ENCODE data around the gene ICAM5. TPM values are rescaled to one million over a fixed set of nuclear protein-coding genes. Genes with fewer than 3 reads are reported as not detected.

The ICAM5 gene
- total RNA-seq, 1 donor from 2014 or later = 0.10 TPM

DNA sequence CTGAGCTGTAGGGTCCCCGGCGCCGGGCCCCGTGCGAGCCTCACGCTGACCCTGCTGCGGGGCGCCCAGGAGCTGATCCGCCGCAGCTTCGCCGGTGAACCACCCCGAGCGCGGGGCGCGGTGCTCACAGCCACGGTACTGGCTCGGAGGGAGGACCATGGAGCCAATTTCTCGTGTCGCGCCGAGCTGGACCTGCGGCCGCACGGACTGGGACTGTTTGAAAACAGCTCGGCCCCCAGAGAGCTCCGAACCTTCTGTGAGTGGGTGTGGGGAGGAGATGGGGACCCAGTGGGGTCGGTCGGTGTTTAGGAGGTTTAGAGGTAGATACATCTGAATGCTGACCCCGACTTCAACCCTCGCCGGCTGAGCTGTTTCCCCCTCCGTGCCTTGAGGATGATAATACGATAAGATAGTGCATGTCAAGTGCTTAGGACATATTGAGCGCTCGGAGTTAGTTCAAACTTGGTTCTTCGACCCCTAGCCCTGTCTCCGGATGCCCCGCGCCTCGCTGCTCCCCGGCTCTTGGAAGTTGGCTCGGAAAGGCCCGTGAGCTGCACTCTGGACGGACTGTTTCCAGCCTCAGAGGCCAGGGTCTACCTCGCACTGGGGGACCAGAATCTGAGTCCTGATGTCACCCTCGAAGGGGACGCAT, 1.9 kb downstream of the ICAM5 start:
- no peak for DNase-seq

DNA sequence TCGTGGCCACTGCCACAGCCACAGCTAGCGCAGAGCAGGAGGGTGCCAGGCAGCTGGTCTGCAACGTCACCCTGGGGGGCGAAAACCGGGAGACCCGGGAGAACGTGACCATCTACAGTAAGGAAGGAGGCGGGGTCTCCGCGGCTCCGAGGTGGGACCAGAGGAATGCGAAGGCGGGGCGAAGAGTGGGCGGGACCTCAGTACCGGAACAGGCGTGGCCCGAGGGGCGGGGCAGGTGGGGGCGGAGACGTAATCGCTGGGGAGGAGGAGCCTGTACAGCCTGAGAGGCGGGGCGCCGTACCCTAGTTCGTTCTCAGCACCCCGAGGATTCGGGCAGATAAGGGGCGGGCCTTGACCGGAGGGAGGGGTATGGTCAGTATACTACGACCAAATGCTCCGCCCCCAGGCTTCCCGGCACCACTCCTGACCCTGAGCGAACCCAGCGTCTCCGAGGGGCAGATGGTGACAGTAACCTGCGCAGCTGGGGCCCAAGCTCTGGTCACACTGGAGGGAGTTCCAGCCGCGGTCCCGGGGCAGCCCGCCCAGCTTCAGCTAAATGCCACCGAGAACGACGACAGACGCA, 2.5 kb downstream of the ICAM5 start:
- DNase-seq = no peak

- no peak for DNase-seq
Observed at GRCh38 chr19:10292789-10293636, 3.3 kb downstream of the ICAM5 start.

DNA sequence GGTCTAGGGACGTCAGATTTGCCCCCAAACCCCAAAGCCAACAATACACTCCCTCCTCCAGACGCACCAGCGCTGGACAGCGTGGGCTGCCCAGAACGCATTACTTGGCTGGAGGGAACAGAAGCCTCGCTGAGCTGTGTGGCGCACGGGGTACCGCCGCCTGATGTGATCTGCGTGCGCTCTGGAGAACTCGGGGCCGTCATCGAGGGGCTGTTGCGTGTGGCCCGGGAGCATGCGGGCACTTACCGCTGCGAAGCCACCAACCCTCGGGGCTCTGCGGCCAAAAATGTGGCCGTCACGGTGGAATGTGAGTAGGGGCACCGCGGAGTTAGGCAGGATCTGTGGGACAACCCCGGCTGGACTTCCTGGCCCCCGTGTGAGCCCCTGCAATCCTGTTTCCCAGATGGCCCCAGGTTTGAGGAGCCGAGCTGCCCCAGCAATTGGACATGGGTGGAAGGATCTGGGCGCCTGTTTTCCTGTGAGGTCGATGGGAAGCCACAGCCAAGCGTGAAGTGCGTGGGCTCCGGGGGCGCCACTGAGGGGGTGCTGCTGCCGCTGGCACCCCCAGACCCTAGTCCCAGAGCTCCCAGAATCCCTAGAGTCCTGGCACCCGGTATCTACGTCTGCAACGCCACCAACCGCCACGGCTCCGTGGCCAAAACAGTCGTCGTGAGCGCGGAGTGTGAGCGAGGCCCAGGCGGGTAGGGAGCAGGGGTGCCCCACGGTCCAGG, 4.0 kb downstream of the ICAM5 start:
- no peak for DNase-seq

GRCh38 chr19:10294368-10294697, 4.6 kb downstream of the ICAM5 start:
- no peak for DNase-seq

GRCh38 chr19:10295305-10295846, 5.6 kb downstream of the ICAM5 start:
- DNase-seq = no peak

- DNase-seq = no peak
Observed at GRCh38 chr19:10295847-10296591, 6.3 kb downstream of the ICAM5 start.

- DNase-seq = no peak
Observed at GRCh38 chr19:10299545-10300458, 10.1 kb downstream of the ICAM5 start.

DNA sequence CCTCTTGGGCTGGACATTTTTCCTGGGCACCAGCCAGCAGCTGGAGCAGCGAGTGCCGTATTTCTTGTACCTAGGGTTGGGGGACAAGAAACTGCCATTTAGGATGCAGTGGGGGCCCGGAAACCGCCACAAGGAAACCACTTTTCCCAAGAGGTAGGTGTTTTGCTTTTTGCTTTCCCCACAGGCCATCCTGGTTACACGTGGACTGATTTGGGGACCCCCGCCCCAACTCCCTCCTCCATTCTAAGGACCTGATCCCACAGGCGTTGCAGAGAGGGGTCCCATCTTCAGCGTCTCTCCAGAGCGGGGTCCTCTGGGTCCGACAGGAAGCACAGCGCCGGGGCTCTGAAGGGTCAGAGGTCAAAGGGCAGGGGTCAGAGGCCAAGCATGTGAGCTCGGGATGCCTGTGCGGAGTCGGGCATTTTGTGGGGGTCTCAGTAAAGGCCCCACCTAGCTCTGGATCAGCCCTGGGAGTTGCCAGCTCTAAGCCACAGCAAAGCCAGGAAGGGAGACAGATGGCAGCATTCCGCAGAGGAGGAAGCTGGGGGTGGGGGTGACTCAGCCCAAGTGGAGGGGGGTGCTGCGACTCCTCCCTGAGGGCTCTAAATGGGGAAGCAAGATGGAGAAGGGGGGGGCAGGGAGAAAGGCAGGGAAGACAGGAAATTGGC, 15.5 kb downstream of the ICAM5 start:
- no peak for DNase-seq

GRCh38 chr19:10306327-10306726, 16.6 kb downstream of the ICAM5 start:
- DNase-seq = no peak

DNA sequence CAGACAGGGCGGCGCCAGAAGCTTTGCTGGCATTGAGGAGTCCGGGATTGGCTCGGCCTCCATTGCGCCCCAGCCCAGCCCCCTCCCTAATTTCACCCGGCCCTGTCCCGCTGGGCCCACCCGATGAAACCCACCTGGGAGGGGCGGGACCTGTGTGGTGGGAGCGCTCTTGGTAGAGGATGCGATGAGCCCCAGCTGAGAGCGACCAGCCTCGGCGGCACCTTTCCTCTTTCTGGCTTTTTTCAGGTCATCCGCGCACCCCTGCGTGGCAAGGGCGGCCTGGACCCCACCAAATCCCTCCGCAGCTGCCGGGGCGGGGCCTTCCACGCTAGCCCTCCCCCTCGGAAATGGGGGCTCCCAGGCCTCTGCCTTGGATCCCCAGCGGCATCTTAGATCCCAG, 19.7 kb downstream of the ICAM5 start, which contains the start of gene ZGLP1:
Gene ZGLP1 (minus strand): TSS at position 393 of the 400 bp plus-strand sequence.
- DNase-seq = no peak

DNA sequence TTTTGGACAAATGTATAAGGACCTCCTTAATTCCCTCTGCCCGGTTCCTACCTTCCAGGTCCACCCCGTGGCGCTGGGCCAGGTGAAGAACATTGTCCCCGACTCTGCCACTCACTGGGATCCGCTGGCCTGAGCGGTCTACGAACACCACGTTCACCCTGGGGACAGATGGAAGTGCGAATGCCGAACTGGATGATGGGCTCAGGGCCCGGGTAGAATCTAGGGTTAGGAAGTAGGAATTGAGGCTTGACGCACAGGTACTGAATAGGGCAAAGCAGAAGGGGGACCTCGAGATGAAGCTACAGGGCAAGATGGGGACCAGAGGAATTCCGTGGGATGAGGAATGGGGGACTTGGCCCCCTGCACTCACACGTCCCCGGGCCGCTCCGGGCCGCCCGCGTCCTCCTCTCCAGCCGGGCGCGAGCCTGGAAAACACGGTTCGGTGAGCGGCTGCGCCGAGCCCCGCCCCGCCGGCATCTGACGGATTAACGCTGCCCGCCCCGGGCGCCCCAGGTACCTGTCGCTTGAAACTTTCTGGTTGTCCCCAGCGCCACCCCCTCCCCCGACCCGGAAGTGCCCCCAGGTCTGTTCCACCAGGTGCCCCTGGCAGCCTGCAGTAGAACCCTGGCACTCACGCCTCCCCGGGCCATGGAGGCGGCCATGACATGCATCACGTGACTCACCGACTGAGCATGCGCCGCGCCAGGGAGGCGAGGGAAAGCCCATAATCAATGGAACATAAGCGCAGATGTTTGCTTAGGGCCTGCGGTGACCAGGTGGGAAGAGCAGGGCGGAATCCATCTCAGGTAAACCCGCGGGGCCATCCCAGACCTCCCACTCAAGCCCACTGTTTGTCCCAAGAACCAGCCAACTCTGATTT, 25.8 kb downstream of the ICAM5 start, which contains the start of gene FDX2:
Gene FDX2 (minus strand): TSS at position 681 of the 880 bp plus-strand sequence. CDS start 19 bp downstream, at position 662.
- peak; percentile 53 for DNase-seq

- no peak for DNase-seq
Observed at GRCh38 chr19:10316229-10317044, 26.7 kb downstream of the ICAM5 start.

- DNase-seq = no peak
Observed at GRCh38 chr19:10317045-10317856, 27.5 kb downstream of the ICAM5 start.

GRCh38 chr19:10317857-10318462, 28.2 kb downstream of the ICAM5 start:
- DNase-seq = no peak

All from skin of body (tissue), 2 donors.